K562 (cell line): ENCODE data around the gene TRIM71. TPM values are rescaled to one million over a fixed set of nuclear protein-coding genes. Genes with fewer than 3 reads are reported as not detected.

ENCODE experiments used
- ATAC-seq: fragments of 200-7000 bp; cut with Tn5 transposase; 3 replicates; pipeline ENCODE4 v1.9.1; 2020; ENCODE audit warnings: moderate library complexity
- BruUV-seq: library from RNA; stranded (reverse); fragments of 400-500 nt; replicated peaks from 2 replicates; lab custom pipeline; 2021; lab: Mats Ljungman, UMichigan
- CTCF ChIA-PET: fragments of 300-600 bp; formaldehyde crosslinking; extraction: SDS; loops from one replicate; lab custom pipeline; 2021; ENCODE audit warnings: low intra/inter-chr PET ratio; lab: Yijun Ruan, JAX
- POLR2A ChIA-PET: fragments of 300-600, 350-650 bp; sonication (Branson Sonifier 250); formaldehyde crosslinking; extraction: SDS; loops from one replicate; lab custom pipeline; 2021; ENCODE audit warnings: antibody characterized with exemption, inconsistent platforms; lab: Yijun Ruan, JAX
- DNase-seq, 4 experiments: peaks; one replicate each; pipeline versions ENCODE4 v3.0.0 to v3.0.0-alpha.2; 2011 to 2018; ENCODE audit warnings: low spot score in 3 of 4, mixed read lengths in 3 of 4; ENCODE audit errors: extremely low read depth in 1 of 4
- FAIRE-seq: peaks from 2 replicates; lab custom pipeline; 2011; peaks lifted over from hg19 to GRCh38; lab: Jason Lieb, UNC
- H2AFZ ChIP-seq: 2 replicates; pipeline ENCODE4 v1.6.0; 2011; ENCODE audit warnings: low read depth, low read length, control low read depth, inconsistent platforms
- H3K27ac ChIP-seq: fragments of 200-600 bp; 3 replicates; pipeline ENCODE4 v1.8.0; 2011; ENCODE audit warnings: low read depth, mild to moderate bottlenecking, control low read depth, inconsistent platforms, low read length, moderate library complexity, mixed read lengths; ENCODE audit errors: extremely low read depth
- H3K27me3 ChIP-seq, 2 experiments: fragments of 300-600 bp in 1 of 2; 2 replicates in 1 of 2; 3 replicates in 1 of 2; pipeline versions ENCODE4 v1.6.0 to v1.8.0; 2011; ENCODE audit warnings: inconsistent platforms in 2 of 2, low read length in 2 of 2, mild to moderate bottlenecking in 1 of 2, mixed read lengths in 1 of 2, moderate library complexity in 1 of 2; ENCODE audit not compliant: control insufficient read depth in 2 of 2, insufficient read depth in 2 of 2
- H3K36me3 ChIP-seq: fragments of 300-600 bp; 3 replicates; pipeline ENCODE4 v1.8.0; 2011; ENCODE audit warnings: mild to moderate bottlenecking, low read length, inconsistent platforms; ENCODE audit not compliant: control insufficient read depth, insufficient read depth
- H3K4me1 ChIP-seq, 2 experiments: fragments of 200-600 bp in 1 of 2; replicated peaks in 1 of 2; 2 replicates in 1 of 2; 3 replicates in 1 of 2; pipeline versions ENCODE4 v1.5.1 to v1.8.0; 2011; ENCODE audit warnings: inconsistent platforms in 2 of 2, low read length in 2 of 2, mild to moderate bottlenecking in 1 of 2, mixed read lengths in 1 of 2, moderate library complexity in 1 of 2; ENCODE audit not compliant: control insufficient read depth in 2 of 2, insufficient read depth in 2 of 2
- H3K4me2 ChIP-seq: 2 replicates; pipeline ENCODE4 v1.6.1; 2011; ENCODE audit warnings: low read length, control low read depth, inconsistent platforms, mixed read lengths; ENCODE audit not compliant: insufficient read depth
- H3K4me3 ChIP-seq: fragments of 200-600 bp; sonication (generic), shearing (Covaris generic); 2 replicates; pipeline ENCODE4 v1.5.1; 2016; ENCODE audit warnings: control low read depth, inconsistent platforms
- H3K79me2 ChIP-seq: fragments of 200-600 bp; 3 replicates; pipeline ENCODE4 v1.8.0; 2011; ENCODE audit warnings: low read length, inconsistent platforms; ENCODE audit not compliant: control insufficient read depth, insufficient read depth
- H3K9ac ChIP-seq, 2 experiments: 2 replicates each; pipeline versions ENCODE4 v1.6.0 to v1.6.1; 2011; ENCODE audit warnings: low read depth in 2 of 2, low read length in 2 of 2, control low read depth in 1 of 2, inconsistent platforms in 1 of 2, mild to moderate bottlenecking in 1 of 2, mixed read lengths in 1 of 2; ENCODE audit not compliant: insufficient read depth in 1 of 2
- H3K9me1 ChIP-seq: one replicate; pipeline ENCODE4 v1.6.0; 2011; ENCODE audit warnings: inconsistent platforms, mild to moderate bottlenecking, low read length, moderate library complexity; ENCODE audit not compliant: control insufficient read depth, insufficient read depth
- H3K9me3 ChIP-seq: replicated peaks from 2 replicates; pipeline ENCODE4 v1.5.1; 2011; ENCODE audit warnings: low read depth, low read length, inconsistent platforms; ENCODE audit not compliant: control insufficient read depth, insufficient read depth
- H4K20me1 ChIP-seq: replicated peaks from 2 replicates; pipeline ENCODE4 v1.6.1; 2011; ENCODE audit warnings: low read length, inconsistent platforms, mixed read lengths; ENCODE audit not compliant: control insufficient read depth, insufficient read depth
- ARID4B ChIP-seq: sonication (generic); formaldehyde crosslinking; IDR thresholded peaks from 2 replicates; pipeline ENCODE4 v1.8.0; 2022; ENCODE audit warnings: mild to moderate bottlenecking, missing genetic modification reagents
- BMI1 ChIP-seq: fragments of 150-350 bp; IDR thresholded peaks from 2 replicates; pipeline ENCODE4 v1.6.1; 2014; ENCODE audit warnings: low read length
- E2F8 ChIP-seq: fragments of 450-650 bp; IDR thresholded peaks from 2 replicates; pipeline ENCODE4 v1.7.1; 2018; ENCODE audit warnings: mild to moderate bottlenecking, low read depth; ENCODE audit not compliant: partially characterized antibody
- ELF1 ChIP-seq: fragments of 200-800 bp; sonication (Bioruptor generic); IDR thresholded peaks from 2 replicates; pipeline ENCODE4 v1.6.1; 2016; ENCODE audit warnings: missing genetic modification characterization, missing compliant biosample characterization
- MCM3 ChIP-seq: fragments of 450-650 bp; IDR thresholded peaks from 2 replicates; pipeline ENCODE4 v1.6.1; 2016
- RFX7 ChIP-seq: fragments of 250-450 bp; sonication (Bioruptor Pico); IDR thresholded peaks from 2 replicates; pipeline ENCODE4 v1.5.1; 2021; ENCODE audit warnings: mild to moderate bottlenecking
- ZBTB49 ChIP-seq: sonication (generic); formaldehyde crosslinking; IDR thresholded peaks from 2 replicates; pipeline ENCODE4 v1.8.0; 2022; ENCODE audit warnings: missing genetic modification reagents, mild to moderate bottlenecking, borderline replicate concordance
- ZNF699 ChIP-seq: fragments of 250-450 bp; sonication (Bioruptor Pico); IDR thresholded peaks from 2 replicates; pipeline ENCODE4 v1.8.0; 2021; ENCODE audit warnings: mild to moderate bottlenecking, moderate library complexity; ENCODE audit not compliant: insufficient replicate concordance
- ZNF717 ChIP-seq: fragments of 250-450 bp; sonication (Bioruptor Pico); IDR thresholded peaks from 2 replicates; pipeline ENCODE4 v1.5.0; 2021
- WGBS: fragments of 100-300 bp; shearing (Covaris generic); methylation state at CpG from one replicate; pipeline ENCODE4 v1.1.6; 2016; ENCODE audit warnings: low coverage, mixed read lengths; ENCODE audit not compliant: insufficient coverage; ENCODE audit errors: missing lambda C conversion rate; 5-methylcytosine and 5-hydroxymethylcytosine counted together
- in situ Hi-C: fragments of 300-500 bp; cut with MboI; formaldehyde crosslinking; loops from 4 replicates; pipeline ENCODE4 v1.15.0; 2018; ENCODE audit warnings: inconsistent platforms, mixed read lengths
- intact Hi-C: fragments of 100-400 bp; cut with micrococcal nuclease; formaldehyde crosslinking; loops from 2 replicates; pipeline ENCODE4 v1.14.2; 2022
- polyA plus RNA-seq, 8 experiments: library from polyadenylated mRNA; depleted of rRNA in 4 of 8; stranded (reverse) in 5 of 8; unstranded in 3 of 8; fragments of >200 nt; fragmentation: Nextera tagmentation in 2 of 8; fragmentation: Illumina TruSeq in 1 of 8; extraction: Ambion mirVana in 2 of 8; extraction: Trizol in 1 of 8; gene quantifications; 2 replicates each; pipeline versions ENCODE4 v1.2.1 to v1.2.3, GENCODE V29; 2011 to 2014; ENCODE audit warnings: inconsistent platforms in 1 of 8, missing spikeins in 1 of 8
- total RNA-seq, 7 experiments: library from RNA; depleted of rRNA in 6 of 7; stranded (reverse); fragments of >200 nt in 6 of 7; fragmentation: Illumina TruSeq in 2 of 7; extraction: Trizol in 2 of 7; gene quantifications; 2 replicates each; pipeline versions ENCODE4 v1.2.1 to v1.2.3, GENCODE V29; 2011 to 2021; ENCODE audit warnings: low replicate concordance in 1 of 7

Gene TRIM71
- total and polyA plus RNA-seq, 9 of the 15 experiments (the other 6 are each of a cell fraction or from before 2014, with no cell fraction given): 0.04 to 0.11 TPM; not detected in 7

- no peaks in the 10 kb centered on the region for H3K79me2 ChIP-seq
- no peaks in the 10 kb centered on the region for H3K36me3 ChIP-seq
- H3K9me1 ChIP-seq: no peaks in the 10 kb centered on the region
- peaks cover 0 to 2% of the 10 kb centered on the region in 2 experiments; a peak in 1 of 5 replicates for H3K4me1 ChIP-seq
- no peak for ATAC-seq
- no peak overlapping the region for H3K27ac ChIP-seq
- no peak overlapping the region for H2AFZ ChIP-seq
- no peaks in the 10 kb centered on the region for H3K9me3 ChIP-seq
- no peak overlapping the region for H3K9ac ChIP-seq
- POLR2A ChIA-PET: interaction anchor here (0.6 kb wide), 2 partner anchors 51 to 227 kb away, joined by 3 read pairs; no protein-coding TSS in a partner anchor
- in situ Hi-C loops (no loop called here), intact Hi-C loops (no loop called here)
- H4K20me1 ChIP-seq: no peaks in the 10 kb centered on the region
- no TSS peak for BruUV-seq
- CTCF ChIA-PET: no interaction called here
- H3K4me3 ChIP-seq: no peak overlapping the region
- DNase-seq: no peak
- H3K4me2 ChIP-seq: no peak overlapping the region
- no peak for FAIRE-seq
- 6% methylated on average over 7 of the region's 7 CpGs for WGBS
- H3K27me3 ChIP-seq: peaks cover 26 to 33% of the 10 kb centered on the region in 2 experiments
- TF ChIP-seq ELF1 (no peak), BMI1 (no peak), ZNF717 (CRISPR knock-in tag) (no peak), E2F8 (no peak), ARID4B (CRISPR knock-in tag) (no peak), MCM3 (no peak), ZBTB49 (CRISPR knock-in tag) (no peak), RFX7 (no peak), ZNF699 (no peak)
Observed at GRCh38 chr3:32901005-32901932, 83.5 kb downstream of the TRIM71 start.
